PFSK-1 (cell line): Measurements from ENCODE around the gene IL22RA2.

Experiments
- POLR2AphosphoS5 ChIP-seq: IDR thresholded peaks from 2 replicates; pipeline ENCODE4 v1.6.1; 2012; ENCODE audit warnings: low read depth, mild to moderate bottlenecking, control low read depth, low read length, moderate library complexity
- SIN3A ChIP-seq: IDR thresholded peaks from 2 replicates; pipeline ENCODE4 v1.6.1; 2012; ENCODE audit warnings: mild to moderate bottlenecking, low read length, moderate library complexity, borderline replicate concordance; ENCODE audit not compliant: insufficient read depth

DNA sequence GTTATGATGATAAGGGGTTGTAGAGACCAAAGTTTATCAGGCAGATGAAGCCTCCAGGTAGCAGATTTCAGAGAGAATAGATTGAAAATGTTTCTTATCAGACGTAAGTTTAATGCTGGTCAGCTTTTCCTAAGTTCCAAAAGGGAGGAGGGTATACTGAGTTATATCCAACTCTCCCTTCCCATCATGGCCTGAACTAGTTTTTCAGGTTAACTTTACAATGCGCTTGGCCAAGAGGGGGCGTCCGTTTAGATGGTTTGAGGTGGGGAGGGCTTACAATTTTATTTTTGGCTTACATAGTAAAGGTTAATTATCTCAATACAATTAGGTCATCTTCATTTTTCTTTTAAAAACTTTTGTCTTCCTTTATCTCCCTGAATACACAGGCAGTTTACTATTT lies 19.4 kb upstream of the IL22RA2 start:
- no peak for TF ChIP-seq POLR2AphosphoS5
- no peak for TF ChIP-seq SIN3A
